ENCODE measurements around the gene PALM3.
"Not testable (repeated sequence)": the region's sequence is repeated elsewhere in the genome, so short reads cannot be mapped to it uniquely, and the experiment has no call there.

Gene PALM3

GRCh38 chr19:14030997-14031718 lies 30.7 kb downstream of the PALM3 start:
- no peak for DNase-seq

- DNase-seq, result no peak
Measured at GRCh38 chr19:14028901-14029300, 33.0 kb downstream of the PALM3 start.

DNA sequence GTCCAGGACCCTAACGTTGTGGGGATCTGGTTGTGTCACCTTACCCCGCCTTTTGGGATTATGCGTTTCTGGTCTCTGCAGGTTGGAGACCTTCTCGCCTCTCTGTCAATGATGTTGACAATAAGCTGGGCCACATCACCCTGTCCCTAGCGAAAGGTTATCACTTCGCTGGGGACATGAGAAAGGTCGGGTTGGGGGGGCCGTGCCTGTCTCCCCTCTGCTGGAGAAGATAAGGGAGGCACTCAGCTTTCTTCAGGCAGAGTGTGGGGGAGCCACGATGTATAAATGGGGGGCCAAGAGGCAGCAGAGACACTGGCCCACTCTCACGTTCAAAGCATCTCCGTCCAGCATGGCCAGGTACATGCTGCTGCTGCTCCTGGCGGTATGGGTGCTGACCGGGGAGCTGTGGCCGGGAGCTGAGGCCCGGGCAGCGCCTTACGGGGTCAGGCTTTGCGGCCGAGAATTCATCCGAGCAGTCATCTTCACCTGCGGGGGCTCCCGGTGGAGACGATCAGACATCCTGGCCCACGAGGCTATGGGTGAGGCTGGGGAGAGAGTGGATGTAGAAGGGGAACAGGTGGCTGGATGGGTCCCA lies 33.9 kb downstream of the PALM3 start, which contains the start of gene RLN3:
RLN3 (plus strand) TSS at position 293 of the 595 bp plus-strand sequence; CDS start at position 350, 57 bp downstream.
- DNase-seq, result no peak

- not testable (repeated sequence) for DNase-seq
Measured at GRCh38 chr19:14026652-14027192, 35.2 kb downstream of the PALM3 start.

- no peak for DNase-seq
Measured at GRCh38 chr19:14023404-14024235, 38.3 kb downstream of the PALM3 start.

DNA sequence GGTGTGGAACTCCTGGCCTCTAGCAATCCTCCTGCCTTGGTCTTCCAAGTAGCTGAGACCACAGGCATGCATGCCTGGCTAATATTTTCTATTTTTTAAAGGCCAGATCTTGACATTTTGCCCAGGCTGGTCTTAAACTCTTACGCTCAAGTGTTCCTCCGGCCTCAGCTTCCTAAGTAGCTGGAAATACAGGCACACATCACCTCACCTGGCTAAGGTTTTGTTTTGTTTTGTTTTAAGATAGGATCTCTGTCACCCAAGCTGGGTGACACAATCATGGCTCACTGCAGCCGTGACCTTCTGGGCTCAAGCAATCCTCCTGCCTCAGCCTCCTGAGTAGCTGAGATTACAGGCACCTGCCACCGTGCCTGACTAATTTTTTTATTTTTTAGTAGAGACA lies 39.4 kb downstream of the PALM3 start:
- DNase-seq, result no peak

GRCh38 chr19:14021474-14021873 lies 40.4 kb downstream of the PALM3 start:
- no peak for DNase-seq

- DNase-seq, result not testable (repeated sequence)
Measured at GRCh38 chr19:14019739-14020138, 42.1 kb downstream of the PALM3 start.

DNA sequence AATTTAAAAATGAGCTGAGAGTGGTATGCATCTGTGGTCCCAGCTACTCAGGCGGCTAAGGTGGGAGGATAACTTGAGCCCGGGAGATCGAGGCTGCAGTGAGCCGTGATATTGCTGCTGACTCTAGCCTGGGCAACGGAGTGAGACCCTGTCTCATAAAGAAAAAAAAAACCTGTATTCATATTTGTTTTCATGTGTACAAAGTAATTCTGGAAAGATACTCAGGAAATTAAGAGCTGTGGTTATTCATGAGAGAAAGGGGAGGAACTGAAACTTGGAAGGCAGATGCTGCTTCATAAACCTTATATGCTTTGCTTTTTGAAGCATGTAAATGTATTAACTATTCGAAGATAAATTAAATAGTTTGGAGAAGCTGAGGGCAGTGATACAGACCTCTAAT lies 42.8 kb downstream of the PALM3 start:
- DNase-seq, result no peak

- DNase-seq, result no peak
Measured at GRCh38 chr19:14015524-14016035, 46.3 kb downstream of the PALM3 start.

GRCh38 chr19:14012378-14012915 lies 49.4 kb downstream of the PALM3 start:
- no peak for DNase-seq

GRCh38 chr19:14006766-14007562 lies 54.9 kb downstream of the PALM3 start:
- DNase-seq, result no peak

DNA sequence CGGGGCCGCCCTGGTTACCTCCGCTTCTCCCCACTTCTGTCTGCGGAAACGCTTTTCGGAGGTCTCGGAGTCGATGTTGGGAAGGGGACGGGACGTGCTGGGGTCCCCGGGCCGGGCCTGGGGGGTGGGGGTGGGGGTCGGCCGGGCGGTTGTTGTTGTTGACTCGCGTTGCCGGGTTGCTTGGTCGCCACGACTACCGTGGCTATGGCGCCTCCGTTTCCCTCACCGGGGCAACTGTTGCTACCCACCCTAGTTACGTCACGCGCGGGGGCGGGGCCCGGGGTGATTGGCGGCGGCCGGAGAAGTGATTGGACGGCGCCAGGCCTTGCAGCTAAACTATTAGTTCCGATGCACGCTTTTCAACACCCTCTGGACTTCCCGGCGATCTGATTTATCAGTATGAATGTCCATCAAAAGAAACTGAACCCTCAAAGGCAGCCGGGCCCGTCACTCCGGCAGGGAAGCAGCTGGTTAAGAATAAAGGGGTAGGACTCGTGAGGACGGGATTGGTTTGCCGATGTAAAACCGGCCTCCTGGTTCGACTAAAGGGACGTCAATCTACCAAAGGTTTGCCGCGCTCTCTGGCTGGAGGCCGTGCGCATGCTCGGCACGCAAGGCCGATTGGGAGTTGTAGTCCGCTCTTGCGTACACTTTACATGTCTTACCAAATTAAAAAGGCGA lies 55.7 kb downstream of the PALM3 start, which contains the start of gene RFX1:
RFX1 (minus strand) TSS at position 236 of the 681 bp plus-strand sequence. CDS start 12,477 bp downstream, outside the sequence.
- DNase-seq, result peak; percentile 98

DNA sequence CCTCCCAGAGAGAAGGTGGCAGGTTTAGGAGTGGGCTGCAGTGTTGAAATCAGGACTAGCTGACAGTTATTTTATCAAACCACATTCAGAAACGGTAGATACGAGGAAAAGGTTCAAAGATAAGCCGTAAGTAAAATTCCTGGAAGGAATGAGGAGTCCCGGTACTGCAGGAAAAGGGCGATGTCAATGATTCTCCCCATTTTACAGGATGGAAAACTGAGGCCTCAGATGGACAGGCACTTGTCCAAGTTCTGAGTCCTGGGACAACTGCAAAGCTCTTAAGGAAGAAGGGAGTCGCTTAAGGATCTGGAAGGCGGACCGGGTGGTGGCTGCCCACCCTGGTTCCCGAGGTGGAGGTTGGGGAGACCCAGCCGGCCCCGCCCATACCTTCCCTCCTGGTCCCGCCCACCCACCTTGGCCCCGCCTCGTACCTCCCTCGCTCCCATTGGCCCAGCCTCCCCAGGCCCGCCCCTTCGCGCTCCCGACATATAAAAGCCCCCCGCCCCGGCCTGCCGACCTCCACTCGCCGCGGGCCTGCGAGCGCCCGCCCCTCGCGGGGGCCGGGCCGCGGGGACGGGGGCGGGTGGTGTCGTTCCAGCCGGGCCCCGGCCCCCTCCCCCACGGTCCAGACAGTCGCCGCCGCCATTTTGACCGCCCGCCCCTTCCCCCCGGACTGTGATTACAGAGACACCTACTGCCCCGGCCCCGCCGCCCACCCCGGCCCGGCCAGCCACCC lies 56.4 kb downstream of the PALM3 start:
- peak; percentile 80 for DNase-seq

- no peak for DNase-seq
Measured at GRCh38 chr19:14004619-14005348, 57.1 kb downstream of the PALM3 start.

Measured in NCI-H345 (cell line).